Mesendoderm (in vitro differentiated cells): ENCODE data around the gene POU2F1.

ENCODE experiments used
- DNase-seq: peaks from one replicate; pipeline ENCODE4 v3.0.0; 2013
- H2AK5ac ChIP-seq: 2 replicates; pipeline ENCODE4 v1.6.1; 2013; ENCODE audit warnings: low read length, inconsistent platforms
- H2BK120ac ChIP-seq: 2 replicates; pipeline ENCODE4 v1.6.1; 2013; ENCODE audit warnings: low read depth, mild to moderate bottlenecking, low read length, moderate library complexity, mixed read lengths
- H2BK15ac ChIP-seq: replicated peaks from 2 replicates; pipeline ENCODE4 v1.6.1; 2013; ENCODE audit warnings: low read depth, mild to moderate bottlenecking, moderate library complexity
- H2BK5ac ChIP-seq: 2 replicates; pipeline ENCODE4 v1.6.1; 2013; ENCODE audit warnings: low read length, inconsistent platforms
- H3K18ac ChIP-seq: 2 replicates; pipeline ENCODE4 v1.6.1; 2013; ENCODE audit warnings: mild to moderate bottlenecking, low read length, mixed read lengths
- H3K23ac ChIP-seq: one replicate; pipeline ENCODE4 v1.6.1; 2013; ENCODE audit warnings: low read length
- H3K27ac ChIP-seq: 2 replicates; pipeline ENCODE4 v1.5.1; 2013; ENCODE audit warnings: low read depth, mild to moderate bottlenecking, inconsistent platforms, low read length, moderate library complexity
- H3K27me3 ChIP-seq: 2 replicates; pipeline ENCODE4 v1.6.1; 2013; ENCODE audit warnings: low read length, control low read depth, mild to moderate bottlenecking, inconsistent platforms; ENCODE audit not compliant: insufficient read depth, poor library complexity
- H3K36me3 ChIP-seq: 2 replicates; pipeline ENCODE4 v1.6.1; 2013; ENCODE audit warnings: low read length, inconsistent platforms; ENCODE audit not compliant: control insufficient read depth, insufficient read depth
- H3K4ac ChIP-seq: one replicate; pipeline ENCODE4 v1.6.1; 2013; ENCODE audit warnings: low read depth, mild to moderate bottlenecking, low read length, moderate library complexity
- H3K4me1 ChIP-seq: 2 replicates; pipeline ENCODE4 v1.6.1; 2013; ENCODE audit warnings: low read depth, low read length, inconsistent platforms; ENCODE audit not compliant: control insufficient read depth
- H3K4me2 ChIP-seq: 2 replicates; pipeline ENCODE4 v1.6.1; 2013; ENCODE audit warnings: low read length
- H3K4me3 ChIP-seq: 2 replicates; pipeline ENCODE4 v1.5.1; 2013; ENCODE audit warnings: mild to moderate bottlenecking, low read length
- H3K56ac ChIP-seq: one replicate; pipeline ENCODE4 v1.6.1; 2013; ENCODE audit warnings: low read length
- H3K79me1 ChIP-seq: 2 replicates; pipeline ENCODE4 v1.6.1; 2013; ENCODE audit warnings: low read length, inconsistent platforms
- H3K79me2 ChIP-seq: 2 replicates; pipeline ENCODE4 v1.6.1; 2013; ENCODE audit warnings: mild to moderate bottlenecking, low read length; ENCODE audit not compliant: control insufficient read depth, insufficient read depth
- H3K9ac ChIP-seq: 2 replicates; pipeline ENCODE4 v1.6.1; 2013; ENCODE audit warnings: low read length, inconsistent platforms
- H4K5ac ChIP-seq: one replicate; pipeline ENCODE4 v1.6.1; 2013; ENCODE audit warnings: low read length
- H4K8ac ChIP-seq: one replicate; pipeline ENCODE4 v1.6.1; 2013; ENCODE audit warnings: low read depth, mild to moderate bottlenecking, control low read depth, low read length, moderate library complexity
- WGBS: extraction: QIAGEN DNeasy Blood & Tissue Kit; methylation state at CpG from one replicate; pipeline ENCODE4 v1.1.7; 2013; ENCODE audit warnings: low lambda C conversion rate, missing lambda C conversion rate; ENCODE audit not compliant: insufficient coverage; ENCODE audit errors: extremely low coverage; 5-methylcytosine and 5-hydroxymethylcytosine counted together

POU2F1 gene

GRCh38 chr1:167431261-167431908 is 210.7 kb downstream of the POU2F1 start:
- Histone ChIP-seq H2BK120ac (no peak overlapping the region), H4K8ac (no peak overlapping the region), H4K5ac (no peak overlapping the region), H3K4me1 (no peaks in the 10 kb centered on the region), H3K4me3 (no peak overlapping the region), H3K79me1 (no peaks in the 10 kb centered on the region), H3K9ac (no peak overlapping the region), H2BK15ac (no peak overlapping the region), H3K79me2 (no peaks in the 10 kb centered on the region), H3K27ac (no peak overlapping the region), H3K23ac (no peak overlapping the region), H3K27me3 (no peaks in the 10 kb centered on the region), H3K18ac (no peak overlapping the region), H2AK5ac (no peak overlapping the region), H3K4ac (no peak overlapping the region), H2BK5ac (no peak overlapping the region), H3K56ac (peak overlapping the region; percentile 49), H3K36me3 (no peaks in the 10 kb centered on the region), H3K4me2 (no peak overlapping the region)
- WGBS = no CpG with 5 or more reads among the region's 14 CpGs
- no peak for DNase-seq

GRCh38 chr1:167431909-167432650 is 211.4 kb downstream of the POU2F1 start:
- H2BK120ac ChIP-seq = no peak overlapping the region
- no peak overlapping the region for H4K5ac ChIP-seq
- H3K56ac ChIP-seq = no peak overlapping the region
- no peak overlapping the region for H3K4me3 ChIP-seq
- no peak overlapping the region for H3K9ac ChIP-seq
- H3K4me1 ChIP-seq = no peaks in the 10 kb centered on the region
- no peaks in the 10 kb centered on the region for H3K79me1 ChIP-seq
- H3K36me3 ChIP-seq = no peaks in the 10 kb centered on the region
- H2BK15ac ChIP-seq = no peak overlapping the region
- no peak overlapping the region for H3K23ac ChIP-seq
- H2BK5ac ChIP-seq = no peak overlapping the region
- no CpG with 5 or more reads among the region's 8 CpGs for WGBS
- no peaks in the 10 kb centered on the region for H3K27me3 ChIP-seq
- no peak overlapping the region for H4K8ac ChIP-seq
- no peak overlapping the region for H2AK5ac ChIP-seq
- no peak overlapping the region for H3K18ac ChIP-seq
- no peak overlapping the region for H3K4me2 ChIP-seq
- no peaks in the 10 kb centered on the region for H3K79me2 ChIP-seq
- DNase-seq = no peak
- H3K27ac ChIP-seq = no peak overlapping the region
- H3K4ac ChIP-seq = no peak overlapping the region

GRCh38 chr1:167432780-167433179 is 212.1 kb downstream of the POU2F1 start:
- no peak overlapping the region for H2BK15ac ChIP-seq
- H3K36me3 ChIP-seq = no peaks in the 10 kb centered on the region
- H3K4me1 ChIP-seq = no peaks in the 10 kb centered on the region
- H3K23ac ChIP-seq = no peak overlapping the region
- H3K79me2 ChIP-seq = no peaks in the 10 kb centered on the region
- no peak overlapping the region for H2AK5ac ChIP-seq
- H3K27me3 ChIP-seq = no peaks in the 10 kb centered on the region
- H2BK120ac ChIP-seq = no peak overlapping the region
- H3K4me2 ChIP-seq = no peak overlapping the region
- no CpG with 5 or more reads among the region's 7 CpGs for WGBS
- no peak overlapping the region for H3K18ac ChIP-seq
- no peak for DNase-seq
- H2BK5ac ChIP-seq = no peak overlapping the region
- no peaks in the 10 kb centered on the region for H3K79me1 ChIP-seq
- no peak overlapping the region for H4K5ac ChIP-seq
- no peak overlapping the region for H3K9ac ChIP-seq
- no peak overlapping the region for H4K8ac ChIP-seq
- H3K4ac ChIP-seq = no peak overlapping the region
- H3K56ac ChIP-seq = no peak overlapping the region
- no peak overlapping the region for H3K4me3 ChIP-seq
- no peak overlapping the region for H3K27ac ChIP-seq

- DNase-seq = no peak
- H3K4me2 ChIP-seq = no peak overlapping the region
- H3K79me2 ChIP-seq = no peaks in the 10 kb centered on the region
- no peak overlapping the region for H2AK5ac ChIP-seq
- H2BK15ac ChIP-seq = no peak overlapping the region
- no peak overlapping the region for H2BK5ac ChIP-seq
- no peak overlapping the region for H3K56ac ChIP-seq
- no peak overlapping the region for H3K4ac ChIP-seq
- no peak overlapping the region for H3K18ac ChIP-seq
- no peak overlapping the region for H3K27ac ChIP-seq
- no peaks in the 10 kb centered on the region for H3K36me3 ChIP-seq
- H3K23ac ChIP-seq = no peak overlapping the region
- H2BK120ac ChIP-seq = no peak overlapping the region
- H3K9ac ChIP-seq = no peak overlapping the region
- no peaks in the 10 kb centered on the region for H3K79me1 ChIP-seq
- no peaks in the 10 kb centered on the region for H3K27me3 ChIP-seq
- H4K5ac ChIP-seq = no peak overlapping the region
- no CpG with 5 or more reads among the region's 6 CpGs for WGBS
- no peak overlapping the region for H4K8ac ChIP-seq
- peaks cover 2% of the 10 kb centered on the region for H3K4me1 ChIP-seq
- no peak overlapping the region for H3K4me3 ChIP-seq
Observed at GRCh38 chr1:167433884-167434283, 213.2 kb downstream of the POU2F1 start.

- no peak overlapping the region for H3K27ac ChIP-seq
- H3K4ac ChIP-seq = no peak overlapping the region
- no peak overlapping the region for H3K56ac ChIP-seq
- H2BK15ac ChIP-seq = no peak overlapping the region
- no peak overlapping the region for H3K4me2 ChIP-seq
- no CpG with 5 or more reads among the region's 6 CpGs for WGBS
- no peak overlapping the region for H2BK5ac ChIP-seq
- no peak overlapping the region for H2BK120ac ChIP-seq
- H3K4me3 ChIP-seq = no peak overlapping the region
- no peak overlapping the region for H3K23ac ChIP-seq
- H3K79me1 ChIP-seq = no peaks in the 10 kb centered on the region
- no peak for DNase-seq
- H3K27me3 ChIP-seq = no peaks in the 10 kb centered on the region
- H3K79me2 ChIP-seq = no peaks in the 10 kb centered on the region
- peaks cover 2% of the 10 kb centered on the region for H3K4me1 ChIP-seq
- H3K9ac ChIP-seq = no peak overlapping the region
- no peaks in the 10 kb centered on the region for H3K36me3 ChIP-seq
- no peak overlapping the region for H2AK5ac ChIP-seq
- no peak overlapping the region for H3K18ac ChIP-seq
- H4K5ac ChIP-seq = no peak overlapping the region
- H4K8ac ChIP-seq = no peak overlapping the region
Observed at GRCh38 chr1:167434306-167434705, 213.6 kb downstream of the POU2F1 start.
